ENCODE data around the gene BCL7C. TPM values are rescaled to one million over a fixed set of nuclear protein-coding genes. Genes with fewer than 3 reads are reported as not detected.

BCL7C gene
- 25.7 and 31.0 TPM in 2 replicates for total RNA-seq

DNA sequence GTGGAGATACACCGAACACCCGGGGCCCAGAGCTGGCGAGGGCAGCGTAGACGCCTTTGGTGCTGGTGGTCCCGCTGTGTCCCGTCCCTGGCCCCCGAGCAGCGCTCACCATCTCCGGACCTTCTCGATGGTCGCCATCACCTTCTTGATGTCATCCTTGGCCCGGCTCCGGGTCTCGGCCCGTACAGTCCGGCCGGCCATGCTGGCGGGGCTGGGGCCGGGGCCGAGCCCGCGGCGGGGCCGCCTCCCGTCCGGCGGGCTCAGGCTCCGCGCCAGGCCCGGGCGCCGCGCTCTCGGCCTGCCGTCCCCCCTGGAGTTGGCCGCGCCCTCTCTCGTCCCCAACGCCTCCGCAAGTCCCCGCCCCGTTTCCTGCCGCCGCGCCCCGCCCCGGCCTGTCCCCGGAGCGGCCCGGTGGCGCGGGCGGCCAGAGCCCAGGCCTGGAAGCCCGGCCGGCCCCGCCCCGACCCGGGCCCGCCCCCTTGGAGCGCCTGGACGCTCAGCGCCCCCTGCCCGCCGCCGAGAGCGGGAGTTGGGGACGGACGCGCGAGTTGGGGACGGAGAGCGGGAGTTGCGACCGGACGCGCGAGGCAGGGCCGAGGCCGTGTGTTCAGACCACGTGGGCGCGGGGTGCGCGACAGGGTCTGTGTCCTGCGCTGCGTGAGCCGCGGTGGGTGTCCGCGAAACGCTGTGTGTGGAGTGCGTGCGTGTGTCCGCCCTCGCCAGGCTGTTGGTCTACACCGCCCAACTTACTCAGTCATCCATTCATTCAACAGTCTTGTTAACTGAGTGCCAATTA, at the start of gene BCL7C:
BCL7C (minus strand) TSS at position 334 of the 796 bp plus-strand sequence; CDS start at position 201, 133 bp downstream.

DNA sequence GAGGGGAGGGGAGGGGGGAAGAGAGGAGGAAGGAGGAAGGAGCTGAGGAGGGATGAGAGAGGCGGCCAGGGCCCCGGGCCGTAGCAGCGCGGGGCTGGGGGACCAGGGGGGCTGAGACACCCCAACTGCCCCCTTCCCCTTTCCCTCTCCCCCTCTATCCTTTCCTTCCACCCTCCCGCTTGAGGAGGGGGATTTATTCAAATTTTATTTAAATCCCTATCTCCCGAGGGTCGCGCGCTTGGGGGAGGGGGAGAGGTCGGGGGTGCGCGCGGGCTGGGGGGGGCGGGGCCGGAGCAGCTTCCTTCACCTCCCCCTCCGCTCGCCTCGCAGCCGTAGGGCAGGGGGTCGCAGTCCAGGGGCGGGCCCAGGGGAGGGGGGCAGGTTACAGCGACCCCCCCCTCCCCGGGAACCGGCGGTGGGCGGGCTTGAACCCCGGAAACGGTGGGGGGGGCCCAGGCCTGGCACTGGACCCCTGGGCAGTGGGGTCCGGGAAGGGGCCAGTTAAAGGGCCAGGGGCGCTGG, 29.7 kb upstream of the BCL7C start, which contains the start of gene FBXL19:
FBXL19 (plus strand) TSS at position 19 of the 522 bp plus-strand sequence. CDS start 2,183 bp downstream, outside the sequence.

DNA sequence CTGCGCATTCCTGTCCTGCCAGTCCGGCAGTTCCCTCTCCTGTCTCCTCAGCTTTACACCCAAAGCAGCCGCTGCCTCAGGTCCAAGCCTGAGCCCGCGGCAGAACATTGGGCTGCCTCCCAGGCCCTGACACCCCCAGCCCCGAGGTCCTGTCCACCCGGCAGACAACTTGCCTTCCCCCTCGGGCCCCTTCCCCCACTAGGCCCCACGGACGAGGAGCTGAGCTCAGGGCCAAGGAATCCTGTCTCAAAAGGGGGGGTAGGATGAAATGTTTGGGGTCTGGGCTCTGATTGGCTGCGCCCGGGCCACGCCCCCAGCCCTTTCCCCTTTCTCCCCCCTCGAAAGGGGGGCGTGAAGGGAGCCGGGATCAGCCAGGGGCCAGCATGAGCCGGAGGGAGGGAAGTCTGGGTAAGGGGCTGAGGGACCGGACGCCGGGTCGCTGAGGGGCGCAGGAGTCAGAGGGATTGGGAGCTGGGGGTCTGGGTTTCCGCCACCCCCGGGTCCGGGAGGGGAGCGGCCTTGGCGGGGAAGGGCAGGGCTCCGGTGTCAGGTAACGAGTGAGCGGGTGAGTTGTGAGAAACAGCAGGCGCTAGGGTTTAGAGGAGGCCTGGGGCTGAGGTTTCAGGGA, 2.5 kb upstream of the BCL7C start, which contains the start of gene CTF1:
CTF1 (plus strand) TSS at position 354 of the 628 bp plus-strand sequence; CDS start at position 384, 30 bp downstream.

Small RNA genes lying within 50 kb of the gene (small RNA-seq; reads per million reads assigned to genes)
- not detected for gene MIR4519
- gene MIR762 = not detected

Other genes starting within 250 kb of the BCL7C start
- gene PRR14, start 243.1 kb downstream of the BCL7C start, total RNA-seq = 11.4 and 15.7 TPM in 2 replicates
- 31.4 and 40.1 TPM in 2 replicates for gene FBRS, start 235.6 kb downstream of the BCL7C start, total RNA-seq
- 30.4 and 31.7 TPM in 2 replicates for gene SRCAP, start 194.9 kb downstream of the BCL7C start, total RNA-seq
- 20.9 and 25.4 TPM in 2 replicates for gene PHKG2, start 145.7 kb downstream of the BCL7C start, total RNA-seq
- gene CFAP119, start 132.0 kb downstream of the BCL7C start, total RNA-seq = 2.0 and 3.5 TPM in 2 replicates
- gene RNF40, start 131.8 kb downstream of the BCL7C start, total RNA-seq = 89.9 and 94.1 TPM in 2 replicates
- gene ZNF629, start 106.9 kb downstream of the BCL7C start, total RNA-seq = 13.9 and 18.3 TPM in 2 replicates
- 0.19 and 0.65 TPM in 2 replicates for gene CTF1, start 2.5 kb upstream of the BCL7C start, total RNA-seq
- 33.7 and 42.1 TPM in 2 replicates for gene FBXL19, start 29.5 kb upstream of the BCL7C start, total RNA-seq
- gene ORAI3, start 55.0 kb upstream of the BCL7C start, total RNA-seq = 24.2 and 26.8 TPM in 2 replicates
- gene SETD1A, start 63.7 kb upstream of the BCL7C start, total RNA-seq = 5.1 and 16.0 TPM in 2 replicates
- gene HSD3B7, start 91.1 kb upstream of the BCL7C start, total RNA-seq = 15.6 and 22.2 TPM in 2 replicates
- 0.33 and 0.48 TPM in 2 replicates for gene STX1B, start 116.6 kb upstream of the BCL7C start, total RNA-seq
- 22.5 and 25.1 TPM in 2 replicates for gene STX4, start 139.5 kb upstream of the BCL7C start, total RNA-seq
- 12.4 and 16.0 TPM in 2 replicates for gene ZNF668, start 180.2 kb upstream of the BCL7C start, total RNA-seq
- 20.8 and 23.5 TPM in 2 replicates for gene ZNF646, start 180.3 kb upstream of the BCL7C start, total RNA-seq
- gene PRSS53, start 194.9 kb upstream of the BCL7C start, total RNA-seq = 1.3 and 2.3 TPM in 2 replicates
- gene VKORC1, start 200.7 kb upstream of the BCL7C start, total RNA-seq = 60.6 and 96.4 TPM in 2 replicates
- gene BCKDK, start 214.3 kb upstream of the BCL7C start, total RNA-seq = 45.9 and 56.5 TPM in 2 replicates
- 36.1 and 40.2 TPM in 2 replicates for gene KAT8, start 223.6 kb upstream of the BCL7C start, total RNA-seq
- gene PRSS8, start 241.7 kb upstream of the BCL7C start, total RNA-seq = not detected in 2 replicates

All from vein endothelial cell (primary cell).